PC-3 (cell line): ENCODE measurements around the gene INO80C. TPM values are rescaled to one million over a fixed set of nuclear protein-coding genes. Genes with fewer than 3 reads are reported as not detected.
"Not testable (repeated sequence)": the region's sequence is repeated elsewhere in the genome, so short reads cannot be mapped to it uniquely, and the experiment has no call there.

Experiments
- ATAC-seq: fragments of 200-7000 bp; cut with Tn5 transposase; 2 replicates; pipeline ENCODE4 v1.9.1; 2020; ENCODE audit warnings: mild to moderate bottlenecking, moderate library complexity
- BruUV-seq: library from RNA; stranded (reverse); fragments of 400-500 nt; replicated peaks from 2 replicates; lab custom pipeline; 2021; lab: Mats Ljungman, UMichigan
- CTCF ChIA-PET: fragments of 300-600 bp; sonication (Branson Sonifier 250); formaldehyde crosslinking; loops from one replicate; lab custom pipeline; 2022; ENCODE audit warnings: antibody characterized with exemption; lab: Charles Lee
- POLR2A ChIA-PET: fragments of 300-600 bp; sonication (Branson Sonifier 250); formaldehyde crosslinking; loops from one replicate; lab custom pipeline; 2022; ENCODE audit warnings: antibody characterized with exemption; ENCODE audit not compliant: unreplicated experiment; lab: Charles Lee
- DNase-seq: peaks from one replicate; pipeline ENCODE4 v3.0.0-alpha.2; 2015
- H2AFZ ChIP-seq: fragments of 300-600 bp; sonication (generic); 2 replicates; pipeline ENCODE4 v1.6.0; 2016; ENCODE audit warnings: antibody characterized with exemption, low read length
- H3F3A ChIP-seq: fragments of 300-600 bp; sonication (generic); one replicate; pipeline ENCODE4 v1.6.0; 2017; ENCODE audit warnings: antibody characterized with exemption, low read length, control low read depth, mild to moderate bottlenecking; ENCODE audit not compliant: unreplicated experiment
- H3K27ac ChIP-seq: fragments of 300-600 bp; sonication (generic); 2 replicates; pipeline ENCODE4 v1.5.1; 2016; ENCODE audit warnings: mild to moderate bottlenecking, low read length
- H3K27me3 ChIP-seq: fragments of 300-600 bp; sonication (generic); 2 replicates; pipeline ENCODE4 v1.6.1; 2016; ENCODE audit warnings: low read length, mixed read lengths
- H3K36me3 ChIP-seq: fragments of 300-600 bp; sonication (generic); 2 replicates; pipeline ENCODE4 v1.6.1; 2016; ENCODE audit warnings: low read depth, mixed run types, low read length, mixed read lengths
- H3K4me1 ChIP-seq: fragments of 300-600 bp; sonication (generic); 2 replicates; pipeline ENCODE4 v1.5.1; 2016; ENCODE audit warnings: low read length; ENCODE audit not compliant: insufficient read depth
- H3K4me2 ChIP-seq: fragments of 300-600 bp; sonication (generic); 2 replicates; pipeline ENCODE4 v1.6.0; 2016; ENCODE audit warnings: low read length
- H3K4me3 ChIP-seq: fragments of 300-600 bp; sonication (generic); 2 replicates; pipeline ENCODE4 v1.5.1; 2016; ENCODE audit warnings: mild to moderate bottlenecking, low read length, mixed read lengths
- H3K79me2 ChIP-seq: fragments of 300-600 bp; sonication (generic); 2 replicates; pipeline ENCODE4 v1.6.1; 2017; ENCODE audit warnings: low read length, mixed read lengths
- H3K9ac ChIP-seq: fragments of 300-600 bp; sonication (generic); 2 replicates; pipeline ENCODE4 v1.6.0; 2016; ENCODE audit warnings: mild to moderate bottlenecking, low read length
- H3K9me2 ChIP-seq: fragments of 300-600 bp; sonication (generic); replicated peaks from 2 replicates; pipeline ENCODE4 v1.6.1; 2016; ENCODE audit warnings: mixed run types, low read length, mixed read lengths
- H3K9me3 ChIP-seq: fragments of 300-600 bp; sonication (generic); 2 replicates; pipeline ENCODE4 v1.6.1; 2016; ENCODE audit warnings: low read length, mixed read lengths
- H4K20me1 ChIP-seq: fragments of 300-600 bp; sonication (generic); 2 replicates; pipeline ENCODE4 v1.6.1; 2016; ENCODE audit warnings: low read length, mixed read lengths
- EZH2 ChIP-seq: fragments of 300-600 bp; sonication (generic); IDR thresholded peaks from one replicate; pipeline ENCODE4 v1.6.1; 2017; ENCODE audit warnings: antibody characterized with exemption, mild to moderate bottlenecking, low read length; ENCODE audit not compliant: unreplicated experiment
- EZH2phosphoT487 ChIP-seq: fragments of 300-600 bp; sonication (generic); IDR thresholded peaks from 2 replicates; pipeline ENCODE4 v1.6.1; 2018; ENCODE audit warnings: mild to moderate bottlenecking, antibody characterized with exemption, low read length, borderline replicate concordance
- intact Hi-C: fragments of 100-400 bp; cut with micrococcal nuclease; formaldehyde crosslinking; loops from 2 replicates; pipeline ENCODE4 v1.9.0; 2023
- total RNA-seq: library from RNA; depleted of rRNA; stranded (reverse); fragments of >200 nt; gene quantifications from 2 replicates; pipeline ENCODE4 v1.2.3, GENCODE V29; 2014
- TF ChIP-seq, protein P1 (sequence below): fragments of 300-600 bp; sonication (generic); conservative IDR thresholded peaks from 2 replicates; pipeline ENCODE4 v1.5.1; 2017; ENCODE audit warnings: antibody characterized with exemption, low read depth, mild to moderate bottlenecking, low read length

The INO80C gene
- total RNA-seq, 1 experiment from 2014 or later: 6.8 TPM

DNA sequence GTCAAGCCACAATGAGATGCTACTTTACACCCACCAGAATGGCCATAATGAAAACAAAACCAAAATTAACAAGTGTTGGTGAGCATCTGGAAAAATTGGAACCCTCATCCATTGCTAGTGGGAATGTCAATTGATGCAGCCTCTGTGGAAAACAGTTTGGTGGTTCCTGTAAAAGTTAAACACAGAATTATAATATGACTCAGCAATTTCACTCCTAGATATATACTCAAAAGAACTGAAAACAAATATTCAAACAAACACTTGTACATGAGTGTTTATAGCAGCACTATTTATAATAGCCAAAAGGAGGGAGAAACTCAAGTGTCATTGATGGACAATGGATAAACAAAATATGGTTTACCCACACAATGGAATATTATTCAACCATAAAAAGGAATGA lies 43.0 kb downstream of the INO80C start:
- POLR2A ChIA-PET: no interaction called here
- Histone ChIP-seq H3K4me1 (peaks cover 38% of the 10 kb centered on the region), H3K79me2 (no peaks in the 10 kb centered on the region), H4K20me1 (no peaks in the 10 kb centered on the region), H3K36me3 (no peaks in the 10 kb centered on the region), H3K9me3 (no peaks in the 10 kb centered on the region), H3K27ac (no peak overlapping the region), H3K4me2 (no peak overlapping the region), H3K9me2 (no peaks in the 10 kb centered on the region), H3K4me3 (no peak overlapping the region), H3F3A (no peaks in the 10 kb centered on the region), H3K27me3 (no peaks in the 10 kb centered on the region), H2AFZ (no peak overlapping the region), H3K9ac (no peak overlapping the region)
- TF ChIP-seq EZH2phosphoT487 (no peak), EZH2 (no peak)
- TF ChIP-seq, protein P1, sequence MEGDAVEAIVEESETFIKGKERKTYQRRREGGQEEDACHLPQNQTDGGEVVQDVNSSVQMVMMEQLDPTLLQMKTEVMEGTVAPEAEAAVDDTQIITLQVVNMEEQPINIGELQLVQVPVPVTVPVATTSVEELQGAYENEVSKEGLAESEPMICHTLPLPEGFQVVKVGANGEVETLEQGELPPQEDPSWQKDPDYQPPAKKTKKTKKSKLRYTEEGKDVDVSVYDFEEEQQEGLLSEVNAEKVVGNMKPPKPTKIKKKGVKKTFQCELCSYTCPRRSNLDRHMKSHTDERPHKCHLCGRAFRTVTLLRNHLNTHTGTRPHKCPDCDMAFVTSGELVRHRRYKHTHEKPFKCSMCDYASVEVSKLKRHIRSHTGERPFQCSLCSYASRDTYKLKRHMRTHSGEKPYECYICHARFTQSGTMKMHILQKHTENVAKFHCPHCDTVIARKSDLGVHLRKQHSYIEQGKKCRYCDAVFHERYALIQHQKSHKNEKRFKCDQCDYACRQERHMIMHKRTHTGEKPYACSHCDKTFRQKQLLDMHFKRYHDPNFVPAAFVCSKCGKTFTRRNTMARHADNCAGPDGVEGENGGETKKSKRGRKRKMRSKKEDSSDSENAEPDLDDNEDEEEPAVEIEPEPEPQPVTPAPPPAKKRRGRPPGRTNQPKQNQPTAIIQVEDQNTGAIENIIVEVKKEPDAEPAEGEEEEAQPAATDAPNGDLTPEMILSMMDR: no peak
- DNase-seq: no peak
- no peak for ATAC-seq
- CTCF ChIA-PET: no interaction called here
- intact Hi-C loops: no loop called here
- BruUV-seq: no TSS peak

DNA sequence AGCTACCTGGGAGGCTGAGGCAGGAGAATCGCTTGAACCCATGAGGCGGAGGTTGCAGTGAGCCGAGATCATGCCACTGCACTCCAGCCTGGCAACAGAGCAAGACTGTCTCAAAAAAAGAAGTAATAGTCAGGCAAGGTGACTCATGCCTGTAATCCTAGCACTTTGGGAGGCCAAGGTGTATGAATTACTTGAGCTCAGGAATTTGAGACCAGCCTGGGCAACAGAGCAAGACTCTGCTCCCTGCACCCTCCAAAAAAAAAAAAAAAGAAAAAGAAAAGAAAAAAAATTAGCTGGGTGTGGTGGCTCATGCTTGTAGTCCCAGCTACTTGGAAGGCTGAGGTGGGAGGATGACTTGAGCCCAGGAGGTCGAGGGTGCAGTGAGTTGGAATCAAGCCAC lies 44.7 kb downstream of the INO80C start:
- H3F3A ChIP-seq, H3K27ac ChIP-seq, BruUV-seq, H4K20me1 ChIP-seq, H3K4me2 ChIP-seq, H2AFZ ChIP-seq, H3K36me3 ChIP-seq, intact Hi-C loops, H3K27me3 ChIP-seq, H3K9me3 ChIP-seq, H3K4me3 ChIP-seq, ATAC-seq, H3K9me2 ChIP-seq, H3K79me2 ChIP-seq, H3K9ac ChIP-seq: not testable (repeated sequence)
- DNase-seq: peak; percentile 13
- H3K4me1 ChIP-seq: peaks cover 21% of the 10 kb centered on the region
- ChIA-PET POLR2A (interaction anchor here (0.7 kb wide), 1 partner anchor 53 kb away, joined by 3 read pairs; no protein-coding TSS in a partner anchor), CTCF (interaction anchor here (0.7 kb wide), 1 partner anchor 49 kb away, joined by 3 read pairs; no protein-coding TSS in a partner anchor)

DNA sequence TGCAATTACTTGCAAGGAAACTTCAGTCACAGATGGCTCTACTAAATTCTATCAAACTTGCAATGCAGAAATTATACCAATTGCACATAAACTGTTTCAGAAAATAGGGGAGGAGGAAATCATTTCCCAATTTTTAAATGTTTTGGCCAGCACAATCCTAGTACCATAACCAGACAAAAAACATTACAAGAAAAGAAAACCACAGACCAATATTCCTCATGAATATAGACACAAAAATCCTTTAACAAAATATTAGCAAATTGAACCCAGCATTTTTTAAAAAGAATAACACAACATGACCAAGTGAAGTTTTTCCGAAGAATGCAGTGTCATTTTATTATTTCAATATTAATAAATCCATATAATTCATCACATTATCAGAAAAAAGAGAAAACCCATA lies 45.8 kb downstream of the INO80C start:
- ChIA-PET POLR2A (no interaction called here), CTCF (no interaction called here)
- BruUV-seq: no TSS peak
- no peak overlapping the region for H3K4me3 ChIP-seq
- no peaks in the 10 kb centered on the region for H3K9me3 ChIP-seq
- H3K4me1 ChIP-seq: peaks cover 10% of the 10 kb centered on the region
- H3K36me3 ChIP-seq: no peaks in the 10 kb centered on the region
- no peak overlapping the region for H3K9ac ChIP-seq
- no peaks in the 10 kb centered on the region for H3K27me3 ChIP-seq
- no peaks in the 10 kb centered on the region for H3K79me2 ChIP-seq
- H2AFZ ChIP-seq: no peak overlapping the region
- no peak overlapping the region for H3K27ac ChIP-seq
- no peaks in the 10 kb centered on the region for H4K20me1 ChIP-seq
- DNase-seq (no peak), ATAC-seq (no peak)
- H3F3A ChIP-seq: no peaks in the 10 kb centered on the region
- TF ChIP-seq, protein P1: no peak
- TF ChIP-seq EZH2phosphoT487: no peak
- TF ChIP-seq EZH2: no peak
- H3K4me2 ChIP-seq: no peak overlapping the region
- H3K9me2 ChIP-seq: no peaks in the 10 kb centered on the region
- intact Hi-C loops: no loop called here
